Measurements from ENCODE around the gene FANCI. TPM values are rescaled to one million over a fixed set of nuclear protein-coding genes. Genes with fewer than 3 reads are reported as not detected.

FANCI gene
- total and polyA plus RNA-seq, 7 experiments from 2014 or later, result 4.4 to 132 (median 9.6) TPM

DNA sequence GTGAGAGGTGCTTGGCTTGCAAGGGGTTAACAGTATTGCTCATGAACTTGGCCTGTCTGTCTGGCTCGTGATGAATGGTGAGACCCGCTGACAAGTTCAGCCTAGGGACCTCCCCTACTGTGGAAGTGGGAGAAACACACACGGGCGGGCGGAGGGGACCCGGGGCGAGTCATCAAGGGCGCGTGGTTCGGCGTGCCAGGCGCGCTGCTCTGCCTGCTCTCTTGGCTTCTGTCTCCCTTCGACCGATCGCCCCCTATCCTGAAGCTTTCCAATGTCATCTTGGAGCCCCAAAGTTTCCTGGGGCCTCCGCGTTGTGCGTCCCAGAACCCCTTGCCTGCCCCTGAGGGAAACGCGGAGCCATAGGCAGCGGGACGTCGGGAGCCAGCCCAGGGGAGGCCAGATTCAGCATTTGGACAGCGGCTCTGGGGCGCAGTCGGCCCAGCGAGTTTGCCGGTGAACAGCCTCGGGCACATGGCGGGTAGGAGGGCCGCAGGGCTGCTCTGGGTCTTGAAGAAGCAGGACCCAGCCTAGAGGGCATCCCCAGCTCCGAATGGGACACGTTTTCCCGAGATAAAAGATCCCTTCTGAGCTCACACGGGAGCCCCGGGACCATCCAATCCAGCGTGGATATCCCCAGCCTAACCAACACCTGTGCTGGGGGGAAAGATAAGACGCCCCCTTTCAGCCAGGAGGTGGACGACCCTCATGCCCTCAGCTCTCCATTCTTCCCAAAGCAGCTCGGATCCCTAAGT is 117.8 kb downstream of the FANCI start:
- intact Hi-C loops (cut with micrococcal nuclease), result loop anchor here in 1 of 2 donors (2.0 kb wide), 1 partner anchor 57 kb away; no protein-coding TSS in a partner anchor
- H3K4me3 ChIP-seq (ENCODE audit: low read length), result no peak overlapping the region
- CTCF ChIA-PET, result interaction anchor here (0.6 kb wide), 2 partner anchors 25 to 67 kb away, joined by 3 to 5 read pairs; no protein-coding TSS in a partner anchor
- H3K36me3 Mint-ChIP-seq, result peaks cover 0 to 6% (median 0%) of the 10 kb centered on the region in 5 donors
- peaks cover 4 to 10% of the 10 kb centered on the region in 2 donors for H3K4me1 ChIP-seq (ENCODE audit: control insufficient read depth in 2 of 2, insufficient read depth in 2 of 2, low read length in 2 of 2)
- peaks cover 5 to 35% of the 10 kb centered on the region in 2 donors for H3K27me3 ChIP-seq (ENCODE audit: control insufficient read depth in 2 of 2, insufficient read depth in 2 of 2, low read length in 2 of 2)
- DNase-seq, result peak; percentile 23 to 68 (median 49)
- H3K9me3 ChIP-seq (ENCODE audit: control insufficient read depth in 2 of 3, low read length in 3 of 3), result no peaks in the 10 kb centered on the region
- H3K4me3 Mint-ChIP-seq, result peak overlapping the region in 9 of 10 donors; percentile 23 to 66 (median 36)
- no peaks in the 10 kb centered on the region for H3K36me3 ChIP-seq (ENCODE audit: control insufficient read depth in 2 of 3, insufficient read depth in 3 of 3, low read length in 3 of 3)
- ATAC-seq, result peak; percentile 39
- POLR2A ChIA-PET, result no interaction called here
- peaks cover 67 to 88% (median 76%) of the 10 kb centered on the region in 5 donors for H3K27me3 Mint-ChIP-seq
- peaks cover 0 to 5% (median 0%) of the 10 kb centered on the region in 11 donors for H3K9me3 Mint-ChIP-seq
- peaks cover 4 to 28% (median 20%) of the 10 kb centered on the region in 7 donors for H3K4me1 Mint-ChIP-seq
- no peak overlapping the region for H3K27ac ChIP-seq (ENCODE audit: low read depth, low read length)
- H3K27ac Mint-ChIP-seq, result peak overlapping the region in 1 of 9 donors; percentile 3

DNA sequence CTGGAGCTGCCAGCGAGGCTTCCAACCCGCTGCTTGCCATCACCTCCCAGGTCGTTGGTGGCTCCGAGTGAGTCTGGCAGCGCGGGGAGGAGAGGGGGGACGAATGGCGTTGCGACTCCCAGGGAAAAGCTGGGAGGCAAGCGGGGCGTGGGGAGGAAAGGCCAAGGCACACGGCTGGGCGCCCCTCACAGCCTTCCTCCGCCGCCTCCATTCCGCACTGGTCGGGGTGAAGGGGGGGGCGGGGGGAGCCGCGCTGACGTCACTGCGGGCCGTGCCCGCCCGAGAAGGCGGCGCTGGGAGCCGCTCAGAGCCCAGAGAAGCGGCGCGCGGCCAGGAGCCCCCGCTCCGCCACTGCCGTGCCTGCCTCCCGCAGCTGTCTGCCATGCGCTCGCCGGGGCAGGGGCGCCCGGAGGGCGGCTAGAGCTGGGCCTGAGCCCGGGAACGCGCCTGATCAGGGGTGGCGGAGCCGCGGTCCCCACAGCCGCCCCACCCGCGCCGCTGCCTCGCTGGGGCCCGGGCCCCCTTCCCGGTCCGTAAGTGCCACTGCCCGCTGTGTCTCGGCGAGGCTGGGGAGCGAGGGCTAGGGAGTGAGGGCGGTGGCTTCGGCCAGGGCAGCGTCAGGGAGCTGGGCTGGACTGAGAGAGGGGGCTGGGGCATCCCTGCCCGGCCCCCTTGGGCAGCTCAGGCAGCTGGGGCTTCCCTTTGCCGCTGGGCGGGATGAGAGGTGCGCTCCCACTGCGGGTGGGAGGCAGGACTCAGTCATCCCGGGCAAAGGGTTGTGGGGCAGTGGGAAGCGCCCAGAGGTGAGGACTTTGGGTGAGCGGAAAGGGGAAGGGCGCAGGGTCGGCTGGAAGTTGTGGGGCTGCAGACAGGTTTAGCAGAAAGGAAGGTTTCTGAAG is 118.7 kb downstream of the FANCI start:
- H3K27ac Mint-ChIP-seq, result no peak overlapping the region
- DNase-seq, result no peak
- intact Hi-C loops (cut with micrococcal nuclease), result no loop called here

DNA sequence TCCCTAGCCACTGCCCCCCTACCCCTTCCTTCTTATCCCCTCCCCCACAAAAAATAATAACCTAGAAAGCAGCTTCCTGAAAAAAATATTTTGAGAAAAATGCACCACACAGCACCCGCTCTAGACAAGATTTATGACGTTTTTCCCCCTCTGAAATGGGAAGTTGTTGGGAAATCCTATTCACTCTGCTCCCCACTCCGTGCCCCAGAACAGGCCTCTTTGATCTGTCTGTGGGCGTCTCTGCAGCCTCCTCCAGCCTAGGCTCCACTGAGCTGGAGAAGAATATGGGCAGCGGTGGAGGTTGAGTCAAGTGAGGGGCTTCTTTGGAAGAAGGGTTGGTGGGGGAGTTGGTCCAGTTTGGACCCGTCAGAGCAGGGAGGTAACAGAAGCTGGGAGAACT is 119.4 kb downstream of the FANCI start:
- ATAC-seq (no peak), DNase-seq (no peak)
- H3K9me3 ChIP-seq (ENCODE audit: control insufficient read depth in 2 of 3, low read length in 3 of 3), result no peaks in the 10 kb centered on the region
- intact Hi-C loops (cut with micrococcal nuclease), result no loop called here
- Mint-ChIP-seq H3K4me1 (peaks cover 6 to 36% (median 26%) of the 10 kb centered on the region in 7 donors), H3K36me3 (peaks cover 0 to 6% (median 0%) of the 10 kb centered on the region in 5 donors), H3K27me3 (peaks cover 66 to 84% (median 71%) of the 10 kb centered on the region in 5 donors), H3K9me3 (peaks cover 0 to 5% (median 0%) of the 10 kb centered on the region in 11 donors), H3K4me3 (peak overlapping the region in 5 of 10 donors; percentile 26 to 54 (median 39)), H3K27ac (peak overlapping the region in 1 of 9 donors; percentile 55)
- peaks cover 5 to 31% of the 10 kb centered on the region in 2 donors for H3K27me3 ChIP-seq (ENCODE audit: control insufficient read depth in 2 of 2, insufficient read depth in 2 of 2, low read length in 2 of 2)
- H3K4me3 ChIP-seq (ENCODE audit: low read length), result no peak overlapping the region
- H3K4me1 ChIP-seq (ENCODE audit: control insufficient read depth in 2 of 2, insufficient read depth in 2 of 2, low read length in 2 of 2), result peaks cover 4 to 10% of the 10 kb centered on the region in 2 donors
- POLR2A ChIA-PET, result no interaction called here
- CTCF ChIA-PET, result no interaction called here
- H3K27ac ChIP-seq (ENCODE audit: low read depth, low read length), result no peak overlapping the region
- H3K36me3 ChIP-seq (ENCODE audit: control insufficient read depth in 2 of 3, insufficient read depth in 3 of 3, low read length in 3 of 3), result no peaks in the 10 kb centered on the region

More for the DNA sequence above, 118.7 kb downstream of the FANCI start:
- Histone ChIP-seq H3K27ac (ENCODE audit: low read depth, low read length) (no peak overlapping the region), H3K9me3 (ENCODE audit: control insufficient read depth in 2 of 3, low read length in 3 of 3) (no peaks in the 10 kb centered on the region), H3K4me3 (ENCODE audit: low read length) (no peak overlapping the region), H3K36me3 (ENCODE audit: control insufficient read depth in 2 of 3, insufficient read depth in 3 of 3, low read length in 3 of 3) (no peaks in the 10 kb centered on the region), H3K4me1 (ENCODE audit: control insufficient read depth in 2 of 2, insufficient read depth in 2 of 2, low read length in 2 of 2) (peaks cover 4 to 10% of the 10 kb centered on the region in 2 donors), H3K27me3 (ENCODE audit: control insufficient read depth in 2 of 2, insufficient read depth in 2 of 2, low read length in 2 of 2) (peaks cover 5 to 33% of the 10 kb centered on the region in 2 donors)
- peaks cover 67 to 88% (median 78%) of the 10 kb centered on the region in 5 donors for H3K27me3 Mint-ChIP-seq
- peak overlapping the region in 2 of 10 donors; percentile 39 to 66 for H3K4me3 Mint-ChIP-seq
- ChIA-PET POLR2A (no interaction called here), CTCF (interaction anchor here (0.6 kb wide), 1 partner anchor 66 kb away, joined by 3 read pairs; no protein-coding TSS in a partner anchor)
- no peak for ATAC-seq
- peaks cover 6 to 36% (median 26%) of the 10 kb centered on the region in 7 donors for H3K4me1 Mint-ChIP-seq
- H3K36me3 Mint-ChIP-seq, result peaks cover 0 to 6% (median 0%) of the 10 kb centered on the region in 5 donors
- H3K9me3 Mint-ChIP-seq, result peaks cover 0 to 5% (median 0%) of the 10 kb centered on the region in 11 donors

DNA sequence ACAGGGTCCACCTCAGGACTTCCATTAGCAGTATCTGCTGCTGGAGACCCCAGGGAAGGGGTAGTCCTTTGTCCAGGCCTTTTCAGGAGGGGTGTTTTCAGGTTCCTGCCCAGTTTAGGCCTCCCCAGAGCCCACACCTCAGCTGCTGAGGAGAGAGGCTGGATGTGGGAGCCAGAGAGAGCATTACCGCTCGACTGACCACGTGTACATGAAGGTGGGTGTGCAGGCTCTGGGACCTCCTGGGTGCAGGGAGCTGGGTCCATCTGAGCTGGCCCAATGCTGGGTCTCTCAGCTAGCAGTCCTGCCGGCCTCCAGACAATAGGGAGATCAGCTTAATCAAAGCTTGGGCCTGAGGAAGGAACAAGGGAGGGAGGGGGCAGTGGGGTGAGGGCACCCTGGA is 120.0 kb downstream of the FANCI start:
- ATAC-seq, result no peak
- Mint-ChIP-seq H3K9me3 (peaks cover 0 to 5% (median 0%) of the 10 kb centered on the region in 11 donors), H3K4me3 (peak overlapping the region in 1 of 10 donors; percentile 54), H3K27ac (no peak overlapping the region), H3K36me3 (peaks cover 0 to 6% (median 0%) of the 10 kb centered on the region in 5 donors), H3K27me3 (peaks cover 66 to 84% (median 70%) of the 10 kb centered on the region in 5 donors), H3K4me1 (peaks cover 6 to 30% (median 26%) of the 10 kb centered on the region in 7 donors)
- H3K4me1 ChIP-seq (ENCODE audit: control insufficient read depth in 2 of 2, insufficient read depth in 2 of 2, low read length in 2 of 2), result peaks cover 4 to 10% of the 10 kb centered on the region in 2 donors
- H3K9me3 ChIP-seq (ENCODE audit: control insufficient read depth in 2 of 3, low read length in 3 of 3), result no peaks in the 10 kb centered on the region
- H3K27ac ChIP-seq (ENCODE audit: low read depth, low read length), result no peak overlapping the region
- ChIA-PET CTCF (interaction anchor here (0.8 kb wide), 1 partner anchor 9 kb away, joined by 3 read pairs; no protein-coding TSS in a partner anchor), POLR2A (no interaction called here)
- intact Hi-C loops (cut with micrococcal nuclease), result no loop called here
- no peak for DNase-seq
- H3K27me3 ChIP-seq (ENCODE audit: control insufficient read depth in 2 of 2, insufficient read depth in 2 of 2, low read length in 2 of 2), result peaks cover 5 to 31% of the 10 kb centered on the region in 2 donors
- H3K4me3 ChIP-seq (ENCODE audit: low read length), result no peak overlapping the region
- no peaks in the 10 kb centered on the region for H3K36me3 ChIP-seq (ENCODE audit: control insufficient read depth in 2 of 3, insufficient read depth in 3 of 3, low read length in 3 of 3)

DNA sequence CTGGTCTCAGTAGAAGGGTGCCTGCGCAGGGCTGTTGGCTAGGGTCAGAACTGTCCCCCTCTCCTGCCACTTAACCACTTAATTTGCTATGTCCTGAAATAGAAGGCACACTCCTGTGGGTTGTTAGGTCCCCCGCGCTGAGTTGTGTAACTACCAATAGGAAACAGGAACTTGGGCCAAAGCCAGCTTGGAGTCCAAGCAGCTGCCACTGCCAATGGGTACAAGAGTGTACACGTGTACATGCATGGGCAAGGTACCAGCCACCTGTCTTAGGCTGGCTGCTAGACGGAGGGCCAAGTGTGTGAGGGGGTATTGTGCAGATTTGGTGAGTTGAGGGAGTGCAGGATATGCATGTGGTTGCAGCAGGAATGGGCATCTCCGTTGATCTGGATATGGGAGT is 120.6 kb downstream of the FANCI start:
- no peak overlapping the region for H3K27ac ChIP-seq (ENCODE audit: low read depth, low read length)
- H3K27ac Mint-ChIP-seq, result no peak overlapping the region
- H3K27me3 Mint-ChIP-seq, result peaks cover 70 to 87% (median 74%) of the 10 kb centered on the region in 5 donors
- ChIA-PET POLR2A (no interaction called here), CTCF (interaction anchor here (0.8 kb wide), 1 partner anchor 10 kb away, joined by 3 read pairs; no protein-coding TSS in a partner anchor)
- ATAC-seq (peak; percentile 28), DNase-seq (no peak)
- no peak overlapping the region for H3K4me3 ChIP-seq (ENCODE audit: low read length)
- H3K36me3 ChIP-seq (ENCODE audit: control insufficient read depth in 2 of 3, insufficient read depth in 3 of 3, low read length in 3 of 3), result no peaks in the 10 kb centered on the region
- peaks cover 0 to 6% of the 10 kb centered on the region in 2 donors for H3K4me1 ChIP-seq (ENCODE audit: control insufficient read depth in 2 of 2, insufficient read depth in 2 of 2, low read length in 2 of 2)
- peaks cover 5 to 30% of the 10 kb centered on the region in 2 donors for H3K27me3 ChIP-seq (ENCODE audit: control insufficient read depth in 2 of 2, insufficient read depth in 2 of 2, low read length in 2 of 2)
- H3K9me3 Mint-ChIP-seq, result peaks cover 0 to 5% (median 0%) of the 10 kb centered on the region in 11 donors
- no peaks in the 10 kb centered on the region for H3K9me3 ChIP-seq (ENCODE audit: control insufficient read depth in 2 of 3, low read length in 3 of 3)
- H3K4me3 Mint-ChIP-seq, result no peak overlapping the region
- peaks cover 6 to 31% (median 29%) of the 10 kb centered on the region in 7 donors for H3K4me1 Mint-ChIP-seq
- peaks cover 0 to 6% (median 0%) of the 10 kb centered on the region in 5 donors for H3K36me3 Mint-ChIP-seq
- intact Hi-C loops (cut with micrococcal nuclease), result no loop called here

Measured in naive thymus-derived CD4-positive, alpha-beta T cell (primary cell).